ENCODE results near the gene PRDM2.

PRDM2 gene

DNA sequence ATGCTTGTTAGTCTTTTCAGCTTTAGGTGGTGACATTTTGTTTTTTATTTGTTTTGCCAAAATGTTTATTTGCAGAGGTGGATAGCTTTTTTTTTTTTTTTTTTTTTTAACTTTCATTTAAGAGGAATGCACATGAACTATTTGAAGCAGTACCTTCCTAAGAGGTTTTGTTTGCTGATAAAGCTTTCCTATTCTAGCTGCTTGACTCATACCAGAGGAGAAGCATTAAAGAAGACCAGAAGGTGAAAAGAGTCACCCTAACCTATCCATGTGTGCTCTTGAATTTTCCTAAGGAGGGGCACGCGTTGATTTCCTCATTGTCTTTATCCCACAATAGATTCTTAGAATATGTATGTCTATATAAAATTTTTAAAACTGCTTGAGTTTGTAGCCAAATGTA lies 57.7 kb downstream of the PRDM2 start:
- Mint-ChIP-seq H3K9me3 (no peaks in the 10 kb centered on the region), H3K27me3 (ENCODE audit: low read depth) (no peaks in the 10 kb centered on the region), H3K4me1 (ENCODE audit: low read depth) (peaks cover 37% of the 10 kb centered on the region), H3K27ac (no peak overlapping the region), H3K4me3 (no peak overlapping the region), H3K36me3 (ENCODE audit: low read depth) (peaks cover 17% of the 10 kb centered on the region)
- no peak for DNase-seq (ENCODE audit: low spot score)

DNA sequence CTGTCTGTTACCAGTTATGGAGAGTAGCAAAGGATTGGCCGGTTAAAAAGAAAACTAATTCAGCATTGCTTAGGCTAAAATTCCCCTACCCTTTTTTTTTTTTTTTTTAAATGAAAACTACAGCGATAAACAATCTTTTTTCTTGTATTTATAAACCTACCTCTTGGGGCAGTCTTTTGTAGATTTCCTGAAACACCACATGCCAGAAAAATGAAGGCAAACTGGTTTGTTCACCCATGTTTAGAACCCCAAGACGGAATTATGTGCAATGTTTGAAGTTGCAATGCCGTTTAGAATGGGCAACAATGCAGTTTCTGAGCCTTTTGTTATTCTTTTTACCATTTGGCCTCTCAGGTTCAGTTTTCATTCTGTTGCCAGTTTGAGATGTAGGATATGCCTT lies 59.1 kb downstream of the PRDM2 start:
- Mint-ChIP-seq H3K27me3 (ENCODE audit: low read depth) (no peaks in the 10 kb centered on the region), H3K9me3 (no peaks in the 10 kb centered on the region), H3K36me3 (ENCODE audit: low read depth) (peaks cover 7% of the 10 kb centered on the region), H3K27ac (no peak overlapping the region), H3K4me3 (no peak overlapping the region), H3K4me1 (ENCODE audit: low read depth) (peaks cover 33% of the 10 kb centered on the region)
- no peak for DNase-seq (ENCODE audit: low spot score)

- Mint-ChIP-seq H3K27ac (no peak overlapping the region), H3K4me3 (no peak overlapping the region), H3K4me1 (ENCODE audit: low read depth) (peaks cover 32% of the 10 kb centered on the region), H3K9me3 (no peaks in the 10 kb centered on the region), H3K27me3 (ENCODE audit: low read depth) (no peaks in the 10 kb centered on the region), H3K36me3 (ENCODE audit: low read depth) (peaks cover 3% of the 10 kb centered on the region)
- DNase-seq (ENCODE audit: low spot score): no peak
These were observed 60.4 kb downstream of the PRDM2 start for GRCh38 chr1:13760340-13760739.

DNA sequence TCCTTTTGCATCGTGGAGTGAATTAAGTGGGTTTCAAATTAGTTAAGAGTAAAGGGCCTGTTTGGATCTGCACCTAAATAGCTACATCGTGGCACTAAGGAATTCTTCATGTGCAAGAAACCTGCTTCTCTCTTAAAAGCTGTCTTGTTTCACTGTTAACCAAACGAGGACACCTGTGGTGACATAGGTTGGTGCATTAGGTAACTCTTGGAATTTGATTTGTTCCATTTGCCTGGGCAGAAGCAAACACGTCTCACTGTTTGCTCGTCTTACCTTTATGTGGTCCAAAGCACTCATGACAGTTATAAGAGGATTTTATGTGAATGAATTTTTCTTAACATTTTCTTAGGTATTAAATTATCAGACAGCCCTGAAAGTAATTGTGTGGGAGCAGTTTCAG lies 60.9 kb downstream of the PRDM2 start:
- Mint-ChIP-seq H3K27me3 (ENCODE audit: low read depth) (no peaks in the 10 kb centered on the region), H3K27ac (no peak overlapping the region), H3K4me3 (no peak overlapping the region), H3K4me1 (ENCODE audit: low read depth) (peaks cover 32% of the 10 kb centered on the region), H3K9me3 (no peaks in the 10 kb centered on the region), H3K36me3 (ENCODE audit: low read depth) (peaks cover 3% of the 10 kb centered on the region)
- DNase-seq (ENCODE audit: low spot score): no peak

DNA sequence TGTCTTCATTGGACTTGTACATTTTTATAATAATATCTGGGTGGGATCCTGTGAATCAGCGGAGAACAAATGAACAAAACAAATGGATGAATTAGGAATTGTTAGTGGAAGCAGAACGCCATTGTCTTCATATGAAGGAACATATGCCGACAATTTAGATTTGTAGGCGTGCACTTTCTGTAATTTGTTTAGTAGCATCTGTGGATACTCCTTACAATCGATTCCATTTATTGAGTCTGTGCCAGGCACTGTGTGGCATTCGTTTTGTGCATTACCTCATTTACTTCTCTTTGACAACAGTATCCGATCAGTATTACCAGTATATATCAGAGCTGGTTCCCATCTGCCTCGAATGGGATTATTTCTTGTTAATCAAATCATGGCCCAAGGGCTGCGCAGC lies 61.9 kb downstream of the PRDM2 start:
- DNase-seq (ENCODE audit: low spot score): no peak
- peaks cover 32% of the 10 kb centered on the region for H3K4me1 Mint-ChIP-seq (ENCODE audit: low read depth)
- H3K27ac Mint-ChIP-seq: no peak overlapping the region
- no peak overlapping the region for H3K4me3 Mint-ChIP-seq
- H3K27me3 Mint-ChIP-seq (ENCODE audit: low read depth): no peaks in the 10 kb centered on the region
- peaks cover 5% of the 10 kb centered on the region for H3K36me3 Mint-ChIP-seq (ENCODE audit: low read depth)
- no peaks in the 10 kb centered on the region for H3K9me3 Mint-ChIP-seq

GRCh38 chr1:13762642-13763041 lies 62.7 kb downstream of the PRDM2 start:
- DNase-seq (ENCODE audit: low spot score): no peak
- no peaks in the 10 kb centered on the region for H3K9me3 Mint-ChIP-seq
- H3K27me3 Mint-ChIP-seq (ENCODE audit: low read depth): no peaks in the 10 kb centered on the region
- peaks cover 5% of the 10 kb centered on the region for H3K36me3 Mint-ChIP-seq (ENCODE audit: low read depth)
- no peak overlapping the region for H3K27ac Mint-ChIP-seq
- H3K4me3 Mint-ChIP-seq: no peak overlapping the region
- peaks cover 30% of the 10 kb centered on the region for H3K4me1 Mint-ChIP-seq (ENCODE audit: low read depth)

GRCh38 chr1:13763222-13763621 lies 63.2 kb downstream of the PRDM2 start:
- H3K4me3 Mint-ChIP-seq: no peak overlapping the region
- no peaks in the 10 kb centered on the region for H3K9me3 Mint-ChIP-seq
- H3K27ac Mint-ChIP-seq: no peak overlapping the region
- H3K27me3 Mint-ChIP-seq (ENCODE audit: low read depth): no peaks in the 10 kb centered on the region
- H3K4me1 Mint-ChIP-seq (ENCODE audit: low read depth): peaks cover 30% of the 10 kb centered on the region
- peaks cover 5% of the 10 kb centered on the region for H3K36me3 Mint-ChIP-seq (ENCODE audit: low read depth)
- no peak for DNase-seq (ENCODE audit: low spot score)

DNA sequence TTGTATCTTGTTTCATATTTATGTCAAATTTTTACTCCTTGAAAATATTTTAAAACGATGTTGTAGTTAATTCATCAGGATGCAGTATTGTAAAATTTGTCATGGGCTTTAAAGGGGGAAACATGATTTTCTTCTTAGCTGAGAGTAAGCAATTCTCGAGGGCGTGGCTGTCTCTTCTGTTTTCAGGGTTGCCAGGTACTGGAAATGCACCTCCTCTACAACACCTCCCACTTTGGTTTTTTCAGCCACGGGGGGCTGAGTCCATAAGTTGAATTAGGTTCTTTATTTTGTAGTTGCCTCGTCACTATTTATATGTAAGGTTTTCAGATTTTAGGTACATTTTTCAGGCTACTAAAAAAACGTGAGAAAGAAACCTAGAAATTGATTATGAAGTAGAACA lies 64.0 kb downstream of the PRDM2 start:
- no peak for DNase-seq (ENCODE audit: low spot score)
- no peaks in the 10 kb centered on the region for H3K9me3 Mint-ChIP-seq
- no peaks in the 10 kb centered on the region for H3K27me3 Mint-ChIP-seq (ENCODE audit: low read depth)
- H3K4me1 Mint-ChIP-seq (ENCODE audit: low read depth): peaks cover 31% of the 10 kb centered on the region
- H3K27ac Mint-ChIP-seq: no peak overlapping the region
- peaks cover 10% of the 10 kb centered on the region for H3K36me3 Mint-ChIP-seq (ENCODE audit: low read depth)
- no peak overlapping the region for H3K4me3 Mint-ChIP-seq

- H3K4me3 Mint-ChIP-seq: no peak overlapping the region
- H3K9me3 Mint-ChIP-seq: no peaks in the 10 kb centered on the region
These were observed 64.8 kb downstream of the PRDM2 start for GRCh38 chr1:13764588-13765332.

GRCh38 chr1:13766592-13767564 lies 66.9 kb downstream of the PRDM2 start:
- H3K27ac Mint-ChIP-seq: no peak overlapping the region
- H3K36me3 Mint-ChIP-seq (ENCODE audit: low read depth): peaks cover 21% of the 10 kb centered on the region
- no peak overlapping the region for H3K4me3 Mint-ChIP-seq
- no peak for DNase-seq (ENCODE audit: low spot score)
- H3K4me1 Mint-ChIP-seq (ENCODE audit: low read depth): peaks cover 29% of the 10 kb centered on the region
- no peaks in the 10 kb centered on the region for H3K9me3 Mint-ChIP-seq
- H3K27me3 Mint-ChIP-seq (ENCODE audit: low read depth): no peaks in the 10 kb centered on the region

More at GRCh38 chr1:13764588-13765332, 64.8 kb downstream of the PRDM2 start:
- Mint-ChIP-seq H3K36me3 (ENCODE audit: low read depth) (peaks cover 15% of the 10 kb centered on the region), H3K27ac (no peak overlapping the region), H3K27me3 (ENCODE audit: low read depth) (no peaks in the 10 kb centered on the region), H3K4me1 (ENCODE audit: low read depth) (peaks cover 33% of the 10 kb centered on the region)
- DNase-seq (ENCODE audit: low spot score): no peak

DNA sequence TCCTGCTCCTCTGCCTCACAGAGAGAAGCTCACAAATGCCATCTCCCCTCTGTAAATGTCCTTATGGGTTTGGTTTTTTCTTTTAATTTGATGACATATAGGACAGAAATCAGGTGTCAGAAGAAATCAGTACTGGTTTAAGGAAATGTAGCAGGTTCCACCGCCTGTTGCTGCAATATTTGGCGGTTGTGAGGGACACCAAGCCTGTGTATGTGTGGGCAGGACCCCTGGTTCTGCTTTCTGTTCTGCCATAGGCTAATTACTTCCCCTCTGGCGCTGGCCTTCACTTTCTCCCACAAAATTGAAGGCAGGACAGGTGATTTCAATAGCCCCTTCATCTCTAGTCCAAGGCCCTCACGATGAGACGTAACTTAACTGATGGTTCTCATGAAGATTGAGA lies 69.2 kb downstream of the PRDM2 start:
- H3K4me1 Mint-ChIP-seq (ENCODE audit: low read depth): peaks cover 19% of the 10 kb centered on the region
- peaks cover 28% of the 10 kb centered on the region for H3K36me3 Mint-ChIP-seq (ENCODE audit: low read depth)

DNA sequence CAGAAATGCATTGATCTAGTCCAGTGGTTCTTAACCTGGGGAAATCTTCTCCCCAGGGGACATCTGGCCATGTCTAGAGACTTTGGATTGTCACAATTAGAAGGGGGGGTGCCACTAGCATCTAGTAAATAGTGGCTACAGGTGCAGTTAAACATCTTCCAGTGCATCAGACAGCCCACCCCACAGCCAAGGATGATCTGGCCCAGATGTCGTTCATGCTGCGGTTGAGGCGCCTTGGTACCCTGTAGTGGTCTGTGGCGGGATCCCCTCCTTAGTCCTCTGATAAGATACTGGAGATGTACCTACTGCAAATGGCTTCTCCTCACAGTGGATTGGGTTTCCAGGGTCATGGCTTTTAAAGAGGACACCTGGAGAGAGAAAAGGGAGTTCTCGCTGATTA lies 69.8 kb downstream of the PRDM2 start:
- no peak for DNase-seq (ENCODE audit: low spot score)
- Mint-ChIP-seq H3K27me3 (ENCODE audit: low read depth) (no peaks in the 10 kb centered on the region), H3K36me3 (ENCODE audit: low read depth) (peaks cover 29% of the 10 kb centered on the region), H3K4me1 (ENCODE audit: low read depth) (peaks cover 19% of the 10 kb centered on the region), H3K9me3 (no peaks in the 10 kb centered on the region), H3K27ac (no peak overlapping the region), H3K4me3 (no peak overlapping the region)

More for the DNA sequence above, 69.2 kb downstream of the PRDM2 start:
- H3K27me3 Mint-ChIP-seq (ENCODE audit: low read depth): no peaks in the 10 kb centered on the region
- H3K9me3 Mint-ChIP-seq: no peaks in the 10 kb centered on the region
- no peak overlapping the region for H3K27ac Mint-ChIP-seq
- H3K4me3 Mint-ChIP-seq: no peak overlapping the region
- DNase-seq (ENCODE audit: low spot score): no peak

- Mint-ChIP-seq H3K36me3 (ENCODE audit: low read depth) (peaks cover 29% of the 10 kb centered on the region), H3K9me3 (no peaks in the 10 kb centered on the region), H3K27ac (no peak overlapping the region), H3K4me3 (no peak overlapping the region), H3K4me1 (ENCODE audit: low read depth) (peaks cover 15% of the 10 kb centered on the region), H3K27me3 (ENCODE audit: low read depth) (no peaks in the 10 kb centered on the region)
- no peak for DNase-seq (ENCODE audit: low spot score)
These were observed 70.8 kb downstream of the PRDM2 start for GRCh38 chr1:13770743-13771142.

DNA sequence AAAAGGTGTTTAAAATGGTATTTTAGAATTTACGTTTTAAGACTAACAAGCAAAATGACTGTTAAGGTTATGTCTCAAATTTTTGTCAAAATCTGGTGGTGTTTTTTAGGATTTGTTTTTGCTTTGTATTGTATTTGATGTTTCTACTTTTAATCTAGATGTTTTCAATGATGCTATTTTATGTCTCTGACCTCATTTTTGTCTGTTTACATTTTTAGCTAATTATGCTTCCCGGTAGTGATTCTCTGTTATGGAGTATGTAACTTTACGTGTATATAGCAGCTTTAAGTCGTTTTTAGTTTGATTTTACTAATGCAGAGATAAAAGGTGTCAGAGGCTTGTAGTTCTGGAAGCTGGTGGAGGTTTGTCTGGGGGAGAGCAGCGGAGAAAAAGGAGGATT lies 71.8 kb downstream of the PRDM2 start:
- Mint-ChIP-seq H3K9me3 (no peaks in the 10 kb centered on the region), H3K36me3 (ENCODE audit: low read depth) (peaks cover 24% of the 10 kb centered on the region), H3K27me3 (ENCODE audit: low read depth) (no peaks in the 10 kb centered on the region), H3K4me3 (no peak overlapping the region), H3K27ac (no peak overlapping the region), H3K4me1 (ENCODE audit: low read depth) (peaks cover 10% of the 10 kb centered on the region)
- no peak for DNase-seq (ENCODE audit: low spot score)
